DMS 273 (cell line): ENCODE data around the gene ZNF581.

Experiments used
- DNase-seq: peaks from one replicate; lab custom pipeline; 2025; ENCODE audit not compliant: unreplicated experiment; lab: John Stamatoyannopoulos, UW

The ZNF581 gene, protein sequence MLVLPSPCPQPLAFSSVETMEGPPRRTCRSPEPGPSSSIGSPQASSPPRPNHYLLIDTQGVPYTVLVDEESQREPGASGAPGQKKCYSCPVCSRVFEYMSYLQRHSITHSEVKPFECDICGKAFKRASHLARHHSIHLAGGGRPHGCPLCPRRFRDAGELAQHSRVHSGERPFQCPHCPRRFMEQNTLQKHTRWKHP

GRCh38 chr19:55643003-55643886 lies at the start of gene ZNF581:
ZNF581 (plus strand) TSS chr19:55643649; CDS start chr19:55644572, 923 bp downstream.
- peak; percentile 90 for DNase-seq

DNA sequence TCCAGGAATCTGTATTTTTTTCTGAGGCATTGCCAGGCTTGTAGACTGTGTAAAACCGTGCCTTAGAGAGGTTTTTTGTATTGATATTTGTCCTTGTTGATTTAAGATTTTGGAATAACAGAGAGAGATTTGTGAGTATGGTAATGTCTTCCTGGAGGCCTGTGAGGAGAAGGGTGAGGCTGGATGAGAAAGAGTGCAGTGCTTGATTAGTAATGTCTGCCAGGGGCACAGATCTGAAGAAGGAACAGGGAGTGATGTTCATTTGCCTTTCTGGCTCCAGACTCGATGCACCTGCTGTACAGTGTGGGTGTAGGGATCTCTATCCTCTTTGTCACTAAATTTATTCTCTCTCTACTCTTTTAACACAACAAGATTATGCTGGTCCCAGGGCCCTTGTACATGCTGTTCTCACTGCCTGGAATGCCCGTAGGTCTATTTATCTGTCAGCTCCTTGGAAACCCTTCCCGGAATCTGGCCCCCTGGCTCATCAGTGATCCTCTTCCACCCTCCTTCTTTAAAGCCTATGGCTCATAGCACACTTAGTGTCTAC lies 48.4 kb upstream of the ZNF581 start:
- DNase-seq, result no peak

DNA sequence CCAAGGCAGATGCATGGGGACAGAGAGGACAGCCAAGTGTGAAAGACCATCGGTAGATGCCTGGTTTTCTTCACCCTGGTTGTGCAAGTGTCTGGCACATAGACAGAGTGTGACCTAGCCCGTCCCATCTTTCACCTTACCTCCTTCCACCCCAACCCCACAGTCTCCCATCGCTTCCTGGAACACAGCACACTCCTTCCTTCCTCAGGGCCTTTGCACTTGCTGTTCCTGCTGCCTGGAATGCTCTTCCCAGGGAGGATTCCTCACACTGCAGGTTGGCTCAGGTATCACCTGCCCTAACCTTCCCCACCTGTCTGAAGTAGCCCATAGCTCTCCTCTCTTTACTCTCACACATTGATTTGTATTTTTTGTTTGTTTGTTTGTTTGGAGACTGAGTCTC lies 47.1 kb upstream of the ZNF581 start:
- no peak for DNase-seq

DNA sequence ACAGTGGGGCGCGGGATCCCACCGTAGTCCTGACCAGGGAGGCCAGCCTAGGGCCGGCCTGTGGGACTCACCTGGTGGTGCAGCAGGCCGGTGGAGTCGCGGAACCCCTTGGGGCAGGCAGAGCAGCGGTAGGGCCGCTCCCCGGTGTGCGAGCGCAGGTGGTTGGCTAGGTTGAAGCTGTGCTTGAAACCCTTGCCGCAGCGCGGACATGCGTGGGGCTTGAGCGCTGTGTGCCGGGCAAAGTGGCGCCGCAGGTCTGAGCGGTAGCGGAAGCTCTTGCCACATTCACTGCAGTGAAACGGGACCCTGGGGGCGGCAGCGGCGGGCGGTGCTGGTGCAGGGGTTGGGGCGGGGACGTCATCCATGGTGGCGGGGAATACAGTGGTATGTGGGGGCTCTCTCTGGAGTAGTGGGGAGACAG lies 45.9 kb upstream of the ZNF581 start:
- DNase-seq, result no peak

- no peak for DNase-seq
Measured at GRCh38 chr19:55598034-55598433, 45.4 kb upstream of the ZNF581 start.

DNA sequence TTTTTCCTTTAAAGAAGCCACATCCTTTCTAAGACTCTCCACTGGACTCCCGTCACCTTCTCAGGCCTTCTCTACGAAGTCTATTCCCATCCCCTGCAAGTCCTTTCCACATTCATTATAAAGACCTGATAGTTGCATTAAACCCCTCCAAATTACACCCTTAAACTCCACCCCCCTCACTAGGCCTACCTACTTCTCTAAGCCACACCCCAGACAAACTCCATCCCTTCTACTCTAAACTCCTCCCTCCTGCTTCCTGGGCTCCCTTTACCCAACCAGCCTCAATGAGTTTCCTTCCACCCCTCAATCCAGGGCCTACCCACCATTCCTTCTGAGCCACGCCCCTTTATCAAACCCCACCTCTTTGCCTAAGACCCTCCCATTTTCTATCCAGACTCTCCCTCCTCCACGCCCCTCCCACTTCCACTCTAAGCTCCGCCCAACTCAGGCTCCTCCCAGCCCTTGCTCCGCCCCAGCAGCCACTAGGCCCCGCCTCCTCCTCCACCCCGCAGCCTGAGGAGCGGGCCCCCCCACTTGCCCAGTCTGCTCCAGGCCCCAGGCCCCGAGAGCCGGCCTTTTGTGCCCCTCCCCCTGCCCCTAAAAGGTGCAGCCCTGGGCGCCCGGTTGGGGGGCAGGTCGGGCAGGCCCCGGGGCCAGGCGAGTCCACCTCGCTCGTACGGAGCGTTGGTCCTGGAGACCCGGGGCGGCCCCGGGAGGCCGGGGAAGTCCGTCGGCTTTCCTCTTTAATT lies 44.6 kb upstream of the ZNF581 start:
- peak; percentile 93 for DNase-seq

DNA sequence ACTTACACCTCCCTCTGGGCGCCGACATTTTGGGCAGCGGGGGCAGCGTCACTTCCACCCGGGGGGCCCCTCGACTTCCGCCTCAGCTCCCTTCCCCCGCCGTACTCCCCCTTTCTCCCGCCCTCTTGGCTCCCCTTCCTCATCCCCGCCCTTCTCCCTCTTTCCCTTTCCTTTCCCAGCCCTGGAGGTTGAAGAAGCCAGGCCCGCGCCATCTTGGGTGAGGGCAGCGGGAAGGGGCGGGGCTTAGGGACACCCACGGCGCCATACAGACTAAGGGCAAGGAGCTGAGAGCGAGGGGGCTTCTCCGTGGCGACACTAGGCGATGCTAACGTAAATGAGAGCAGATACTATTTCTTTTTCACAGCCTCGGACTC lies 44.0 kb upstream of the ZNF581 start, which contains the start of gene FIZ1:
FIZ1 (minus strand) TSS at position 50 of the 374 bp plus-strand sequence. CDS start 1,652 bp downstream, outside the sequence.
- peak; percentile 99 for DNase-seq

DNA sequence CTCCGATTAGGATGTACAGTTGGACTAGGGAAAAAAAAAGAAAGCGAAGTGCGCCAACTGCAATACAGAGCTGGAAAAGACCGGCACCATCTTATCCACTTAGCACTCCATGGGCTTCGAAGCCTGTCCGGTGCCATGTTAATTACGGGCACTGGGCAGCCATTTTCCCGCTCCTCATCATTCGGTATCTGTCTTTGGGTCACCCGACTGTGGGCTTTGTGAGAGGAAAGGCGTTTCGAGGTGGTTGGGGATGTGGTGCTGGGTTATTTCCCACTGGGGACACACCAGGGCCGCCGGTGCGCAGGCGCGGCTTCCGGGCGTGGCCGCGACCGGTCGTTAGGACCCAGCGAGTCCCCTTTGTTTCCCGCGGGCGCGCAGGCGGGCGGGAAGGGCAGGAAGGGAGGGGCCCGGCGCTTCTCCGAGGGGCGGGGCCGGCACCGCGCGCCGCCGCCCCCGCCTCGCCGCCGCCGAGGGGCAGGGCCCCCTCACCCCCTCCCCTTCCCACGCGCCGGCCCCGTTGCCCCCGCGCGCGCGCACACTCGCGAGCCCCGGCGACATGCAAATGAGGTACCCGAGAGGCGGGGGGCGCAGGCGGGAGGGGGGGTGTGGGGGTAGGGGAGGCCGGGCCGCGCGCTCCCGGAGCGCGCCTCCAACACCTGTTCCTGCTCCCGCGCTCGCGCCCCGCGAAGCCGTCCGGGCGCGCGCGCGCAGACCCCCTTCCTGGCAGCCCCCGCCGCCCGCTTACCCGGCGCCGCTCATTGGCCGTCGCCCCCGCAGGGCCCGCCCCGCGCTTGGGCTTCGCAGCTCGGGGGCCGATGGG lies 43.4 kb upstream of the ZNF581 start, which contains the start of gene ZNF524:
ZNF524 (plus strand) TSS at position 447 of the 820 bp plus-strand sequence. CDS start 1,825 bp downstream, outside the sequence.
- peak; percentile 97 for DNase-seq

GRCh38 chr19:55600662-55601028 lies 42.8 kb upstream of the ZNF581 start:
- DNase-seq, result no peak

DNA sequence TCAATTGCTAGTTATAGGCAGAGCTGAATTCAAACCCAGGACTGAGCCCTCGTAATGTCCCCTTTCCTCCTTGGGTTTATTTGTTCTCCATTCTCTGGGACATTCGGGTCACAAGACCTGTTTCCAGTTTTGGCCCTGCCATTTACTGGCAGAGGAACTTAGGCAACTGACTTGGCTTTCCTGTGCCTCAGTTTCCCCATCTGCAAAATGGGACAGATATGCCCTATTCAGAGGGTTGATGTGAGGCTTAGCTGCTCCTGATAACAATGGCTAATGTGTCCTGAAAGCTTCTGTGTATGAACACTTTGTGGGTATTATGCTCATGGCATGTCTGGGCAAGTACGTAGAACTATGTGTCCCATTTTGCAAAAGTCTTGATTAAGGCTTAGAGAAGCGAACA lies 42.4 kb upstream of the ZNF581 start:
- DNase-seq, result no peak

GRCh38 chr19:55602104-55603001 lies 41.1 kb upstream of the ZNF581 start:
- DNase-seq, result no peak

DNA sequence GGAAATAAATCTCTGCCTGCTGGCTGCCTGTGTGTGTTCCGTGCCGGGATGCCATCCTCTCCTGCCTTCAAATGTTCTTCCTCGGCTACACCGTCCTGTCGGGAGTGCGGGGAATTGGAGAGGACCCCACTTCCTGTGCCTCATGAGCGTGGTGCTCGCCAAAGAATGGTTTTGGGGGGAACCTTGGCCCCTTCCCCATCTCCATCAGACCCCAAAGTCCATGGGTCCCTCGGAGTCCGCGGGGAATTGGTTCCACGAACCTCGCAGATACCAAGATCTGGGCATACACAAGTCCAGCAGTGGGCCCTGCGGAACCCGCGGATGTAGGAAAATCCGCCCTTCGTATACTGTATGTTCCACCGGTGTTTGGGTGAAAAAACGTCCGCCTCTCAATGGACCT lies 40.3 kb upstream of the ZNF581 start:
- no peak for DNase-seq

GRCh38 chr19:55603581-55604292 lies 39.7 kb upstream of the ZNF581 start:
- DNase-seq, result no peak

GRCh38 chr19:55605207-55605636 lies 38.2 kb upstream of the ZNF581 start:
- peak; percentile 99 for DNase-seq

DNA sequence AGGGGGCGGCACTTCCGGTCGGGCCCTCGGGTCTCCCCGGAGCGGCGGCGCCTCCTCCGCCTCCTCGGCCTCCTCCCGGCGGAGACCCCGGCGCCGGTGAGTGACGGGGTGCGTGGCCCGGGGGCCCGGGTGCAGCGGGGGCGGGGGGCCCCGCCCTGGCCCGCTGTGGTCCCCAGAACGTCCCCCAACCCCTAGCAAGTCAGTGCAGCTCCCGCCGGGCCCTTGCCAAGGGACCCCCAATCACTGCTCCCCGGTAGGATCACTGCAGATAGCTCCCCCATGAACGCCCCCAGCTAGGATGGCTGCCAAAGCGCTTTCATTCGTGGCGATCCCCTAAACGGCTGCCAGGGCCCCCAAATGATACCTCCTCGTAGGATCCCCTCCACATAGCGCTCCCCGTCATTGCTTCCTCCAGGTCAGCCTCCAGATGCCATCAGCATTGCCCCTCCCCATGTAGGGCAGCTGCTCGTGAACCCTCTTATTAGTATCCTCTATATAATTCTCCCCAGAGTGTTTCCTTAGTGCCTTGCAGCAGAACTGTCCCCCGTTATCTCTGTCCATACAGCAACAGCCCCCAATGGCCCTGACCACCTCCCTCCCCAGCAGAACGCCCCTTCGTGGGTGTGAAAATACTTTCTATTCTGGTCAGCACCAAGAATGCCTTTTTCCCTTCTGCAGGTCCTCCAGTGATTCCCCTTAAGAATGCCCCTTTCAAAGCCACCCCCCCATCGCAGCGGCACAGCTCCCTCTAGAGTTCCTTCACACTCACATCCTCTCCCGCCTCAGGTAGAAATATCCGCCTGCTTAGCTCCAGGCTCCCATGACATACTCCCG lies 37.6 kb upstream of the ZNF581 start, which contains the start of gene ZNF865:
ZNF865 (plus strand) TSS at position 11 of the 834 bp plus-strand sequence. CDS start 7,972 bp downstream, outside the sequence.
- peak; percentile 89 for DNase-seq

GRCh38 chr19:55606471-55606787 lies 37.0 kb upstream of the ZNF581 start:
- no peak for DNase-seq

- no peak for DNase-seq
Measured at GRCh38 chr19:55606817-55607216, 36.6 kb upstream of the ZNF581 start.

GRCh38 chr19:55609326-55609725 lies 34.1 kb upstream of the ZNF581 start:
- no peak for DNase-seq
